ENCODE results near the gene JMJD8. TPM values are rescaled to one million over a fixed set of nuclear protein-coding genes. Genes with fewer than 3 reads are reported as not detected.

The JMJD8 gene
- total RNA-seq, 1 experiment from 2014 or later, result 23.4 TPM

GRCh38 chr16:659618-660017 is 24.5 kb downstream of the JMJD8 start:
- H3K36me3 ChIP-seq, result no peaks in the 10 kb centered on the region; the same call in 1 of the 2 replicates
- H3K27ac ChIP-seq, result no peak overlapping the region
- no peak overlapping the region for H3K4me3 ChIP-seq
- no peaks in the 10 kb centered on the region for H3K4me1 ChIP-seq
- no peak for DNase-seq
- no peaks in the 10 kb centered on the region for H3K27me3 ChIP-seq
- no peaks in the 10 kb centered on the region for H3K9me3 ChIP-seq (replicated peaks)

GRCh38 chr16:658679-659571 is 25.2 kb downstream of the JMJD8 start:
- Histone ChIP-seq H3K27me3 (no peaks in the 10 kb centered on the region), H3K4me3 (no peak overlapping the region), H3K36me3 (no peaks in the 10 kb centered on the region; the same call in 1 of the 2 replicates), H3K9me3 (replicated peaks) (no peaks in the 10 kb centered on the region), H3K27ac (no peak overlapping the region), H3K4me1 (no peaks in the 10 kb centered on the region)
- no peak for DNase-seq

- Histone ChIP-seq H3K27ac (no peak overlapping the region), H3K4me3 (no peak overlapping the region), H3K36me3 (no peaks in the 10 kb centered on the region; the same call in 1 of the 2 replicates), H3K4me1 (no peaks in the 10 kb centered on the region), H3K9me3 (replicated peaks) (no peaks in the 10 kb centered on the region), H3K27me3 (no peaks in the 10 kb centered on the region)
- no peak for DNase-seq
Measured at GRCh38 chr16:657487-657886, 26.6 kb downstream of the JMJD8 start.

GRCh38 chr16:654034-654433 is 30.1 kb downstream of the JMJD8 start:
- Histone ChIP-seq H3K27me3 (no peaks in the 10 kb centered on the region), H3K27ac (no peak overlapping the region), H3K4me3 (no peak overlapping the region), H3K36me3 (no peaks in the 10 kb centered on the region; the same call in 1 of the 2 replicates), H3K9me3 (replicated peaks) (no peaks in the 10 kb centered on the region), H3K4me1 (no peaks in the 10 kb centered on the region; the same call in 1 of the 2 replicates)
- no peak for DNase-seq

GRCh38 chr16:652454-653305 is 31.5 kb downstream of the JMJD8 start:
- Histone ChIP-seq H3K27me3 (no peaks in the 10 kb centered on the region), H3K36me3 (no peaks in the 10 kb centered on the region), H3K9me3 (replicated peaks) (no peaks in the 10 kb centered on the region), H3K4me1 (no peaks in the 10 kb centered on the region; the same call in 1 of the 2 replicates), H3K4me3 (no peak overlapping the region), H3K27ac (no peak overlapping the region)
- DNase-seq, result no peak

GRCh38 chr16:651844-652243 is 32.3 kb downstream of the JMJD8 start:
- Histone ChIP-seq H3K4me1 (no peaks in the 10 kb centered on the region; the same call in 1 of the 2 replicates), H3K27ac (no peak overlapping the region), H3K27me3 (no peaks in the 10 kb centered on the region), H3K4me3 (no peak overlapping the region), H3K9me3 (replicated peaks) (no peaks in the 10 kb centered on the region), H3K36me3 (no peaks in the 10 kb centered on the region)
- no peak for DNase-seq

- Histone ChIP-seq H3K4me1 (no peaks in the 10 kb centered on the region; the same call in 1 of the 2 replicates), H3K27me3 (no peaks in the 10 kb centered on the region), H3K27ac (peak overlapping the region; percentile 29), H3K36me3 (no peaks in the 10 kb centered on the region), H3K9me3 (replicated peaks) (no peaks in the 10 kb centered on the region), H3K4me3 (peak overlapping the region; percentile 75)
- no peak for DNase-seq
Measured at GRCh38 chr16:649631-650030, 34.5 kb downstream of the JMJD8 start.

GRCh38 chr16:648781-649589 is 35.1 kb downstream of the JMJD8 start, which contains the start of gene WDR90:
Gene WDR90 (plus strand): TSS chr16:649365. CDS start chr16:649417, 52 bp downstream.
- no peaks in the 10 kb centered on the region for H3K27me3 ChIP-seq
- H3K9me3 ChIP-seq (replicated peaks), result no peaks in the 10 kb centered on the region
- H3K27ac ChIP-seq, result peak within 1 kb of the TSS; percentile 29
- peak within 1 kb of the TSS; percentile 75 for H3K4me3 ChIP-seq
- peak; percentile 88 to 89 for DNase-seq
- H3K36me3 ChIP-seq, result no peaks in the 10 kb centered on the region
- H3K4me1 ChIP-seq, result no peaks in the 10 kb centered on the region; the same call in 1 of the 2 replicates

- H3K9me3 ChIP-seq (replicated peaks), result no peaks in the 10 kb centered on the region
- H3K36me3 ChIP-seq, result no peaks in the 10 kb centered on the region
- H3K27ac ChIP-seq, result no peak overlapping the region; the same call in 1 of the 2 replicates
- peak overlapping the region; percentile 75 for H3K4me3 ChIP-seq
- peak in 1 of 2 experiments; percentile 22 for DNase-seq
- no peaks in the 10 kb centered on the region; the same call in 1 of the 2 replicates for H3K4me1 ChIP-seq
- no peaks in the 10 kb centered on the region for H3K27me3 ChIP-seq
Measured at GRCh38 chr16:648071-648780, 35.9 kb downstream of the JMJD8 start.

- no peak for DNase-seq
Measured at GRCh38 chr16:647173-647902, 36.8 kb downstream of the JMJD8 start.

GRCh38 chr16:646679-647172 is 37.4 kb downstream of the JMJD8 start:
- Histone ChIP-seq H3K27ac (no peak overlapping the region), H3K4me1 (no peaks in the 10 kb centered on the region; the same call in 1 of the 2 replicates), H3K36me3 (no peaks in the 10 kb centered on the region), H3K4me3 (no peak overlapping the region), H3K9me3 (replicated peaks) (no peaks in the 10 kb centered on the region), H3K27me3 (0 out of 2 replicates have a peak, but pooled peaks cover 5% of the 10 kb centered on the region)
- no peak for DNase-seq

More at GRCh38 chr16:647173-647902, 36.8 kb downstream of the JMJD8 start:
- Histone ChIP-seq H3K27me3 (0 out of 2 replicates have a peak, but pooled peaks cover 5% of the 10 kb centered on the region), H3K9me3 (replicated peaks) (no peaks in the 10 kb centered on the region), H3K36me3 (no peaks in the 10 kb centered on the region), H3K4me3 (no peak overlapping the region), H3K27ac (no peak overlapping the region), H3K4me1 (no peaks in the 10 kb centered on the region; the same call in 1 of the 2 replicates)

- H3K4me1 ChIP-seq, result no peaks in the 10 kb centered on the region; the same call in 1 of the 2 replicates
- 0 out of 2 replicates have a peak, but pooled peaks cover 5% of the 10 kb centered on the region for H3K27me3 ChIP-seq
- DNase-seq, result no peak
- H3K4me3 ChIP-seq, result no peak overlapping the region
- no peaks in the 10 kb centered on the region for H3K9me3 ChIP-seq (replicated peaks)
- no peak overlapping the region for H3K27ac ChIP-seq
- H3K36me3 ChIP-seq, result no peaks in the 10 kb centered on the region
Measured at GRCh38 chr16:645852-646678, 38.1 kb downstream of the JMJD8 start.
